HepG2 (cell line): ENCODE results near the gene GUCY2C. TPM values are rescaled to one million over a fixed set of nuclear protein-coding genes. Genes with fewer than 3 reads are reported as not detected.

Experiments
- ATAC-seq: fragments of 200-7000 bp; cut with Tn5 transposase; 3 replicates; pipeline ENCODE4 v1.9.1; 2020; ENCODE audit warnings: mild to moderate bottlenecking, moderate library complexity
- BruUV-seq: library from RNA; stranded (reverse); fragments of 400-500 nt; replicated peaks from 2 replicates; lab custom pipeline; 2021; lab: Mats Ljungman, UMichigan
- CTCF ChIA-PET: fragments of 300-600 bp; formaldehyde crosslinking; extraction: SDS; loops from one replicate; lab custom pipeline; 2021; ENCODE audit warnings: low total read pairs, inconsistent platforms, low intra/inter-chr PET ratio; lab: Yijun Ruan, JAX
- POLR2A ChIA-PET: fragments of 350-600 bp; sonication (Branson Sonifier 250); formaldehyde crosslinking; loops from one replicate; lab custom pipeline; 2020; ENCODE audit warnings: antibody characterized with exemption, inconsistent platforms; lab: Yijun Ruan, JAX
- DNase-seq: peaks from one replicate; pipeline ENCODE4 v3.0.0-alpha.2; 2015; ENCODE audit warnings: low spot score
- FAIRE-seq: peaks from 3 replicates; lab custom pipeline; 2011; peaks lifted over from hg19 to GRCh38; lab: Jason Lieb, UNC
- H2AFZ ChIP-seq: one replicate; pipeline ENCODE4 v1.6.1; 2011; ENCODE audit warnings: low read length, inconsistent platforms
- H3K27ac ChIP-seq: fragments of 300-600 bp; 3 replicates; pipeline ENCODE4 v1.8.0; 2011; ENCODE audit warnings: mixed run types, mild to moderate bottlenecking, mixed read lengths, low read length, inconsistent platforms; ENCODE audit not compliant: insufficient read depth; ENCODE audit errors: extremely low read length
- H3K27me3 ChIP-seq, 2 experiments: fragments of 200-600 bp in 1 of 2; 2 replicates in 1 of 2; 3 replicates in 1 of 2; pipeline versions ENCODE4 v1.6.0 to v1.8.0; 2011; ENCODE audit warnings: low read length in 2 of 2, mild to moderate bottlenecking in 2 of 2, moderate library complexity in 2 of 2, inconsistent platforms in 1 of 2; ENCODE audit not compliant: insufficient read depth in 2 of 2, control insufficient read depth in 1 of 2
- H3K36me3 ChIP-seq, 2 experiments: fragments of 200-600 bp in 1 of 2; replicated peaks in 1 of 2; 2 replicates in 1 of 2; 3 replicates in 1 of 2; pipeline versions ENCODE4 v1.5.1 to v1.8.0; 2011; ENCODE audit warnings: low read length in 2 of 2, inconsistent platforms in 1 of 2; ENCODE audit not compliant: insufficient read depth in 2 of 2, control insufficient read depth in 1 of 2
- H3K4me1 ChIP-seq: 2 replicates; pipeline ENCODE4 v1.5.1; 2012; ENCODE audit warnings: low read length, inconsistent platforms; ENCODE audit not compliant: insufficient read depth
- H3K4me2 ChIP-seq: 2 replicates; pipeline ENCODE4 v1.6.0; 2011; ENCODE audit warnings: low read depth, low read length, inconsistent platforms
- H3K4me3 ChIP-seq, 3 experiments: fragments of 200-600 bp in 1 of 3; sonication (generic), shearing (Covaris generic) in 1 of 3; replicated peaks in 1 of 3; 2 replicates each; pipeline ENCODE4 v1.5.1; 2011 to 2016; ENCODE audit warnings: low read length in 3 of 3, inconsistent platforms in 2 of 3, low read depth in 2 of 3, mild to moderate bottlenecking in 2 of 3, control low read depth in 1 of 3, mixed read lengths in 1 of 3; ENCODE audit not compliant: insufficient read depth in 1 of 3
- H3K79me2 ChIP-seq: one replicate; pipeline ENCODE4 v1.6.1; 2011; ENCODE audit warnings: low read length, inconsistent platforms; ENCODE audit not compliant: insufficient read depth
- H3K9ac ChIP-seq: 2 replicates; pipeline ENCODE4 v1.6.0; 2011; ENCODE audit warnings: mild to moderate bottlenecking, low read depth, low read length, inconsistent platforms; ENCODE audit not compliant: insufficient read depth
- H3K9me3 ChIP-seq: 2 replicates; pipeline ENCODE4 v1.5.1; 2012; ENCODE audit warnings: mild to moderate bottlenecking, low read length
- H4K20me1 ChIP-seq: 2 replicates; pipeline ENCODE4 v1.6.0; 2011; ENCODE audit warnings: inconsistent platforms, mild to moderate bottlenecking, low read length, moderate library complexity; ENCODE audit not compliant: insufficient read depth
- MAFK ChIP-seq, 2 experiments: IDR thresholded peaks in 1 of 2; conservative IDR thresholded peaks in 1 of 2; 2 replicates each; pipeline ENCODE4 v1.6.1; 2011; ENCODE audit warnings: improper control_type of control experiment in 2 of 2, low read length in 2 of 2
- MIXL1 ChIP-seq: IDR thresholded peaks from 2 replicates; pipeline ENCODE4 v1.6.1; 2016
- ZBTB1 ChIP-seq: sonication (generic); formaldehyde crosslinking; IDR thresholded peaks from 2 replicates; pipeline ENCODE4 v1.4.0; 2020; ENCODE audit warnings: missing genetic modification reagents, borderline replicate concordance
- ZNF550 ChIP-seq: sonication (generic); formaldehyde crosslinking; IDR thresholded peaks from 2 replicates; pipeline ENCODE4 v1.4.0; 2020; ENCODE audit warnings: mild to moderate bottlenecking, missing genetic modification reagents, borderline replicate concordance
- in situ Hi-C: cut with HindIII; loops from 2 replicates; pipeline ENCODE4 v1.10.0; 2017; ENCODE audit warnings: low pct_unique_long_range_greater_than_20kb; ENCODE audit not compliant: extremely low pct_ligation_motif_present
- intact Hi-C: fragments of 100-400 bp; cut with micrococcal nuclease; formaldehyde crosslinking; loops from one replicate; pipeline ENCODE4 v1.10.0; 2022; ENCODE audit not compliant: unreplicated experiment
- polyA plus RNA-seq, 8 experiments: library from polyadenylated mRNA; depleted of rRNA in 3 of 8; stranded (reverse) in 7 of 8; unstranded in 1 of 8; fragments of >200 nt; fragmentation: Illumina TruSeq in 4 of 8; extraction: Trizol in 4 of 8; gene quantifications; 2 replicates each; pipeline versions ENCODE4 v1.2.1 to v1.2.3, GENCODE V29; 2011 to 2016; ENCODE audit warnings: low read depth in 4 of 8, missing spikeins in 1 of 8, mixed read lengths in 1 of 8; ENCODE audit not compliant: insufficient read depth in 1 of 8
- total RNA-seq, 5 experiments: library from RNA; depleted of rRNA; stranded (reverse); fragments of >200 nt; fragmentation: Illumina TruSeq; extraction: Trizol; gene quantifications; 2 replicates each; pipeline ENCODE4 v1.2.3, GENCODE V29; 2016; ENCODE audit warnings: low read depth in 1 of 5
- TF ChIP-seq, protein P1 (sequence below): sonication (generic); formaldehyde crosslinking; IDR thresholded peaks from 2 replicates; pipeline ENCODE4 v1.5.1; 2020; ENCODE audit warnings: missing genetic modification reagents, mild to moderate bottlenecking, borderline replicate concordance
- TF ChIP-seq, protein P2 (sequence below): sonication (generic); formaldehyde crosslinking; IDR thresholded peaks from 2 replicates; pipeline ENCODE4 v1.8.1; 2023; ENCODE audit warnings: mild to moderate bottlenecking, inconsistent platforms, moderate library complexity, missing genetic modification reagents, borderline replicate concordance
- TF ChIP-seq, protein P3 (sequence below): sonication (generic); formaldehyde crosslinking; IDR thresholded peaks from 2 replicates; pipeline ENCODE4 v1.4.0; 2020; ENCODE audit warnings: missing genetic modification reagents, mild to moderate bottlenecking, borderline replicate concordance
- TF ChIP-seq, protein P4 (sequence below): sonication (generic); formaldehyde crosslinking; IDR thresholded peaks from 2 replicates; pipeline ENCODE4 v1.4.0; 2020; ENCODE audit warnings: missing genetic modification reagents
- TF ChIP-seq, protein P5 (sequence below): sonication (generic); formaldehyde crosslinking; IDR thresholded peaks from 2 replicates; pipeline ENCODE4 v1.9.0; 2021; ENCODE audit warnings: missing genetic modification reagents, mild to moderate bottlenecking, borderline replicate concordance

Gene GUCY2C
- total and polyA plus RNA-seq, 2 of the 13 experiments (the other 11 are each of a cell fraction or from before 2014, with no cell fraction given), result not detected

DNA sequence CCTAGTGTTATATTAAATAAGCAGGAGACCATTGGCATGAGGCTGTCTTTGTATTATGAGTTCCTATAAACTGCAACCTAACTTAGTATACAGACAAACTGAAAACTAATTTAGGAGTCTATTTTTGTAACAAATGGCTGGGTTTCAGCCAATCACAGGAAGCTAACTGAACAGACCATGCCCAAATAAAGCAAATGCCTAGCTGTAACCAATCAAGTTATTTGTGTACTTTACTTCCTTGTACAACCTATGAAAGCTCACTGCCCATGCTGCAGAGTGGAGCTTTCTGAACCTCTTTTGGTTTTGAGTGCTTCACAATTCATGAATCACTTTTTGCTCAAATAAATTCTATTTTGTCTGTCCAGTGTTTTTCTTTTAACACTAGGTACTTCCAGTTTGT is 41.6 kb downstream of the GUCY2C start:
- POLR2A ChIA-PET, result no interaction called here
- Histone ChIP-seq H4K20me1 (no peaks in the 10 kb centered on the region), H3K36me3 (no peaks in the 10 kb centered on the region), H2AFZ (no peak overlapping the region), H3K9me3 (no peaks in the 10 kb centered on the region), H3K79me2 (no peaks in the 10 kb centered on the region), H3K4me2 (no peak overlapping the region), H3K9ac (no peak overlapping the region), H3K27me3 (no peaks in the 10 kb centered on the region), H3K4me1 (no peaks in the 10 kb centered on the region), H3K4me3 (no peak overlapping the region), H3K27ac (no peak overlapping the region)
- BruUV-seq, result no TSS peak
- DNase-seq (no peak), FAIRE-seq (no peak), ATAC-seq (no peak)
- TF ChIP-seq, protein P1, sequence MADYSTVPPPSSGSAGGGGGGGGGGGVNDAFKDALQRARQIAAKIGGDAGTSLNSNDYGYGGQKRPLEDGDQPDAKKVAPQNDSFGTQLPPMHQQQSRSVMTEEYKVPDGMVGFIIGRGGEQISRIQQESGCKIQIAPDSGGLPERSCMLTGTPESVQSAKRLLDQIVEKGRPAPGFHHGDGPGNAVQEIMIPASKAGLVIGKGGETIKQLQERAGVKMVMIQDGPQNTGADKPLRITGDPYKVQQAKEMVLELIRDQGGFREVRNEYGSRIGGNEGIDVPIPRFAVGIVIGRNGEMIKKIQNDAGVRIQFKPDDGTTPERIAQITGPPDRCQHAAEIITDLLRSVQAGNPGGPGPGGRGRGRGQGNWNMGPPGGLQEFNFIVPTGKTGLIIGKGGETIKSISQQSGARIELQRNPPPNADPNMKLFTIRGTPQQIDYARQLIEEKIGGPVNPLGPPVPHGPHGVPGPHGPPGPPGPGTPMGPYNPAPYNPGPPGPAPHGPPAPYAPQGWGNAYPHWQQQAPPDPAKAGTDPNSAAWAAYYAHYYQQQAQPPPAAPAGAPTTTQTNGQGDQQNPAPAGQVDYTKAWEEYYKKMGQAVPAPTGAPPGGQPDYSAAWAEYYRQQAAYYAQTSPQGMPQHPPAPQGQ (CRISPR knock-in tag), result no peak
- TF ChIP-seq ZNF550 (CRISPR knock-in tag), result no peak
- TF ChIP-seq, protein P2, sequence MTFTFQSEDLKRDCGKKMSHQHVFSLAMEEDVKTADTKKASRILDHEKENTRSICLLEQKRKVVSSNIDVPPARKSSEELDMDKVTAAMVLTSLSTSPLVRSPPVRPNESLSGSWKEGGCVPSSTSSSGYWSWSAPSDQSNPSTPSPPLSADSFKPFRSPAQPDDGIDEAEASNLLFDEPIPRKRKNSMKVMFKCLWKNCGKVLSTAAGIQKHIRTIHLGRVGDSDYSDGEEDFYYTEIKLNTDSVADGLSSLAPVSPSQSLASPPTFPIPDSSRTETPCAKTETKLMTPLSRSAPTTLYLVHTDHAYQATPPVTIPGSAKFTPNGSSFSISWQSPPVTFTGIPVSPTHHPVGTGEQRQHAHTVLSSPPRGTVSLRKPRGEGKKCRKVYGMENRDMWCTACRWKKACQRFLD (CRISPR knock-in tag), result no peak
- TF ChIP-seq, protein P3, sequence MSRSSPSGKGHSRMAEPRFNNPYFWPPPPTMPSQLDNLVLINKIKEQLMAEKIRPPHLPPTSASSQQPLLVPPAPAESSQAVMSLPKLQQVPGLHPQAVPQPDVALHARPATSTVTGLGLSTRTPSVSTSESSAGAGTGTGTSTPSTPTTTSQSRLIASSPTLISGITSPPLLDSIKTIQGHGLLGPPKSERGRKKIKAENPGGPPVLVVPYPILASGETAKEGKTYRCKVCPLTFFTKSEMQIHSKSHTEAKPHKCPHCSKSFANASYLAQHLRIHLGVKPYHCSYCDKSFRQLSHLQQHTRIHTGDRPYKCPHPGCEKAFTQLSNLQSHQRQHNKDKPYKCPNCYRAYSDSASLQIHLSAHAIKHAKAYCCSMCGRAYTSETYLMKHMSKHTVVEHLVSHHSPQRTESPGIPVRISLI (CRISPR knock-in tag), result no peak
- no peak for TF ChIP-seq ZBTB1 (CRISPR knock-in tag)
- TF ChIP-seq, protein P4, sequence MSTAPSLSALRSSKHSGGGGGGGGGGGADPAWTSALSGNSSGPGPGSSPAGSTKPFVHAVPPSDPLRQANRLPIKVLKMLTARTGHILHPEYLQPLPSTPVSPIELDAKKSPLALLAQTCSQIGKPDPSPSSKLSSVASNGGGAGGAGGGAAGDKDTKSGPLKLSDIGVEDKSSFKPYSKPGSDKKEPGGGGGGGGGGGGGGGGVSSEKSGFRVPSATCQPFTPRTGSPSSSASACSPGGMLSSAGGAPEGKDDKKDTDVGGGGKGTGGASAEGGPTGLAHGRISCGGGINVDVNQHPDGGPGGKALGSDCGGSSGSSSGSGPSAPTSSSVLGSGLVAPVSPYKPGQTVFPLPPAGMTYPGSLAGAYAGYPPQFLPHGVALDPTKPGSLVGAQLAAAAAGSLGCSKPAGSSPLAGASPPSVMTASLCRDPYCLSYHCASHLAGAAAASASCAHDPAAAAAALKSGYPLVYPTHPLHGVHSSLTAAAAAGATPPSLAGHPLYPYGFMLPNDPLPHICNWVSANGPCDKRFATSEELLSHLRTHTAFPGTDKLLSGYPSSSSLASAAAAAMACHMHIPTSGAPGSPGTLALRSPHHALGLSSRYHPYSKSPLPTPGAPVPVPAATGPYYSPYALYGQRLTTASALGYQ (CRISPR knock-in tag), result no peak
- TF ChIP-seq MAFK (conservative IDR thresholded peaks at IDR 0.05 in 1 of 2, IDR thresholded peaks at IDR 0.05 in 1 of 2; ENCODE audit: low read length in 2 of 2), result no peak
- no peak for TF ChIP-seq MIXL1
- TF ChIP-seq, protein P5, sequence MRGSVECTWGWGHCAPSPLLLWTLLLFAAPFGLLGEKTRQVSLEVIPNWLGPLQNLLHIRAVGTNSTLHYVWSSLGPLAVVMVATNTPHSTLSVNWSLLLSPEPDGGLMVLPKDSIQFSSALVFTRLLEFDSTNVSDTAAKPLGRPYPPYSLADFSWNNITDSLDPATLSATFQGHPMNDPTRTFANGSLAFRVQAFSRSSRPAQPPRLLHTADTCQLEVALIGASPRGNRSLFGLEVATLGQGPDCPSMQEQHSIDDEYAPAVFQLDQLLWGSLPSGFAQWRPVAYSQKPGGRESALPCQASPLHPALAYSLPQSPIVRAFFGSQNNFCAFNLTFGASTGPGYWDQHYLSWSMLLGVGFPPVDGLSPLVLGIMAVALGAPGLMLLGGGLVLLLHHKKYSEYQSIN (CRISPR knock-in tag), result no peak
- CTCF ChIA-PET, result no interaction called here
- intact Hi-C loops (no loop called here), in situ Hi-C loops (no loop called here)
